Tracheal epithelial cell (primary cell): ENCODE data around the gene TIMM23B. TPM values are rescaled to one million over a fixed set of nuclear protein-coding genes. Genes with fewer than 3 reads are reported as not detected.

Source experiments
- total RNA-seq: library from RNA; depleted of rRNA; stranded (reverse); fragments of >200 nt; gene quantifications from 2 replicates; pipeline ENCODE4 v1.2.1, GENCODE V29; 2014

The TIMM23B gene, protein sequence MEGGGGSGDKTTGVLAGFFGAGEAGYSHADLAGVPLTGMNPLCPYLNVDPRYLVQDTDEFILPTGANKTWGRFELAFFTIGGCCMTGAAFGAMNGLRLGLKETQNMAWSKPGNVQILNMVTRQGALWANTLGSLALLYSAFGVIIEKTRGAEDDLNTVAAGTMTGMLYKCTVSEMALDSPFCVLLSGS
- 11.5 and 20.5 TPM in 2 replicates for total RNA-seq

DNA sequence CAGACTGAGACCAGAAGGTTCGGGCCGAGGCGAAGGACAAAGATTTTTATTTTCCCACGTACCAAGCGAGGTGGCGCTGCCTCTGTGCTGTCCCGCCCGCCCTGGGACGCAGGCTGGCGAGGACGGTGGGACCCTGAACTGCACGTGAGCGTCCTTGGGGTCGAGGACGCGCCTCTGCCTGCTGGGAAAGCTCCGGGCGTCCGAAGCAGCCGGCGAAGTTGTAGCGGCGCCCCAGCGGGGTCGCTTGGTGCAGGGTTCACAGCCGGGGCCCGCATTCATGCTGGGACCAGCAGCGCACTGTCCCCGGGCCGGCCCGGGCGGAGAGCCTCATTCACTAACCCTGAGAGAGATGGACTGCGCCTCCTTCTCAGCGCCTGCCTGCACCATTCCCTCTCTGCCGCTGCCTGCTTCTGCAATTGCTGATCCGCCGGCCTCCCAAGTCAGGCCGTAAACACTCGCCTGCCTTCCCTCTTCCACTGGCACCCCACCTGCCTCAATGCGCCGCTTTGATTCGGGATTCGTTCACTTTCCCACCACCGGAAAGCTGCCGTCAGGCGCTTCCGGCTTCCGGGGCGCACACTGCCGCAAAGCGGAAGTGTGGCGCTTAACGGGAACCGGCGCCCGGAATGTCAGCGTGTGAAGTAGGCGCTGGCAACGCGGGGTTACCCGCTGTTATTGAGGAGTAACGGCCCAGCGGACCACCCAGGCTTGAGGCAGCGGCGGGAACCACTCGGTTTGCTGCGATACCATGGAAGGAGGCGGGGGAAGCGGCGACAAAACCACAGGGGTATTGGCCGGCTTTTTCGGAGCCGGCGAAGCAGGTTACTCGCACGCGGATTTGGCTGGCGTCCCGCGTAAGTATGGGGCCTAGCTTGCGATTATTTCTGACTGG lies at the start of gene TIMM23B, which contains the start of gene PARG:
Gene TIMM23B, plus strand, starts transcription at position 607 of the 892 bp plus-strand sequence. Its CDS starts 142 bp downstream, at position 749.
Gene PARG, minus strand, starts transcription at position 581 of the 892 bp plus-strand sequence. Its CDS starts 302 bp downstream, at position 279.

DNA sequence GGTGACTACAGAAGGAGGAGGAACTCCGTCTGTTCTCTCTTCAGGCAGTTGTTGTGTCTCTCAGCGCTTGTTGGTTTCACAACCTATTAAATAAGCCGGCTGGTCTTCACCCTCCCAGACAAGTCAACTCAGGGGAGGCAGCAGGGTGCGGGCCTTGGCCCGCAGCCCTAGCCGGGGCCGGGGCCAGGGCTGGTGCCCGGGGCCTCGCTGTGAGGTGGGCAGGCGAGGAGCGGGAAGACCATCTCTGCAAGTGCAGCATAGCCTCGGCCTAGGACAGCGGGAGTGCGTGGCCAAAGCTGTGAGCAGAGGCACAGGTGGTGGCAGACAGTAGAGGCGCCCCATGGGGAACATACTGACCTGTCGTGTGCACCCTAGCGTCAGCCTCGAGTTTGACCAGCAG lies 46.5 kb downstream of the TIMM23B start, which contains the start of gene AGAP6:
Gene AGAP6, plus strand, starts transcription at position 31 of the 400 bp plus-strand sequence. Its CDS starts 310 bp downstream, at position 341.

Other genes with a start within 250 kb of the TIMM23B start
- 0.21 and 1.2 TPM in 2 replicates for gene OGDHL, start 179.7 kb upstream of the TIMM23B start, total RNA-seq
- 43.9 and 52.2 TPM in 2 replicates for gene PARG, start within 50 bp of the TIMM23B start, total RNA-seq
- 2.6 and 2.9 TPM in 2 replicates for gene AGAP6, start 46.4 kb downstream of the TIMM23B start, total RNA-seq
- gene WASHC2A, start 125.9 kb downstream of the TIMM23B start, total RNA-seq, result 24.7 and 27.0 TPM in 2 replicates